K562 (cell line): ENCODE results near the gene KLK1. TPM values are rescaled to one million over a fixed set of nuclear protein-coding genes. Genes with fewer than 3 reads are reported as not detected.
A peak's percentile ranks its signal among the peaks of the same experiment; 100 is the strongest.

Experiments
- ASH1L ChIP-seq: fragments of 450-650 bp; IDR thresholded peaks from 2 replicates; pipeline ENCODE4 v1.6.1; 2018; ENCODE audit warnings: borderline replicate concordance, mild to moderate bottlenecking, low read depth; ENCODE audit not compliant: partially characterized antibody
- C11orf30 ChIP-seq: fragments of 450-650 bp; IDR thresholded peaks from 2 replicates; pipeline ENCODE4 v1.6.1; 2016; ENCODE audit warnings: low read depth, mild to moderate bottlenecking
- CBX1 ChIP-seq: sonication (generic); IDR thresholded peaks from 2 replicates; pipeline ENCODE4 v1.6.1; 2016; ENCODE audit warnings: antibody characterized with exemption, low read depth, mild to moderate bottlenecking
- COPS2 ChIP-seq: fragments of 450-650 bp; conservative IDR thresholded peaks from 2 replicates; pipeline ENCODE4 v1.6.1; 2016; ENCODE audit warnings: mild to moderate bottlenecking, moderate library complexity
- ELF4 ChIP-seq: fragments of 450-650 bp; formaldehyde crosslinking; IDR thresholded peaks from 2 replicates; pipeline ENCODE4 v1.4.0; 2022; ENCODE audit warnings: missing genetic modification characterization
- ETV5 ChIP-seq: sonication (generic); formaldehyde crosslinking; IDR thresholded peaks from 2 replicates; pipeline ENCODE4 v1.4.0; 2020; ENCODE audit warnings: low read depth, mild to moderate bottlenecking, missing genetic modification reagents
- HMG20A ChIP-seq: fragments of 450-650 bp; formaldehyde crosslinking; conservative IDR thresholded peaks from 2 replicates; pipeline ENCODE4 v1.4.0; 2020; ENCODE audit warnings: mild to moderate bottlenecking, mixed read lengths
- HMG20B ChIP-seq: fragments of 250-450 bp; sonication (Bioruptor Pico); IDR thresholded peaks from 2 replicates; pipeline ENCODE4 v1.5.0; 2021; ENCODE audit warnings: mild to moderate bottlenecking
- MAX ChIP-seq: sonication (generic); formaldehyde crosslinking; IDR thresholded peaks from 2 replicates; pipeline ENCODE4 v1.9.0; 2022; ENCODE audit warnings: mild to moderate bottlenecking, missing genetic modification reagents
- NONO ChIP-seq, 2 experiments: fragments of 200-400 bp in 1 of 2; fragments of 450-650 bp in 1 of 2; formaldehyde crosslinking in 1 of 2; IDR thresholded peaks; 2 replicates each; pipeline ENCODE4 v1.6.1; 2017; ENCODE audit warnings: low read depth in 2 of 2, mild to moderate bottlenecking in 2 of 2, moderate library complexity in 2 of 2, low read length in 1 of 2
- POLR2AphosphoS2 ChIP-seq: IDR thresholded peaks from 2 replicates; pipeline ENCODE4 v1.6.1; 2012; ENCODE audit warnings: low read length, improper control_type of control experiment
- POLR2AphosphoS5 ChIP-seq: IDR thresholded peaks from 2 replicates; pipeline ENCODE4 v1.6.1; 2011; ENCODE audit warnings: mild to moderate bottlenecking, low read depth, low read length, moderate library complexity; ENCODE audit not compliant: control insufficient read depth, insufficient read depth
- POLR2B ChIP-seq: fragments of 450-650 bp; IDR thresholded peaks from 2 replicates; pipeline ENCODE4 v1.6.1; 2018; ENCODE audit warnings: low read depth; ENCODE audit not compliant: partially characterized antibody
- RBFOX2 ChIP-seq: fragments of 200-400 bp; formaldehyde crosslinking; IDR thresholded peaks from 2 replicates; pipeline ENCODE4 v1.6.1; 2017; ENCODE audit warnings: low read depth, mild to moderate bottlenecking, low read length, moderate library complexity
- TSC22D4 ChIP-seq: fragments of 450-650 bp; IDR thresholded peaks from 2 replicates; pipeline ENCODE4 v1.6.1; 2016; ENCODE audit warnings: missing genetic modification characterization, missing biosample characterization, control low read depth
- USF1 ChIP-seq: sonication (generic); formaldehyde crosslinking; IDR thresholded peaks from 2 replicates; pipeline ENCODE4 v1.9.0; 2022; ENCODE audit warnings: mild to moderate bottlenecking, missing genetic modification reagents
- ZBTB2 ChIP-seq: fragments of 450-650 bp; IDR thresholded peaks from 2 replicates; pipeline ENCODE4 v1.6.1; 2016; ENCODE audit warnings: antibody characterized with exemption
- ZBTB49 ChIP-seq: sonication (generic); formaldehyde crosslinking; IDR thresholded peaks from 2 replicates; pipeline ENCODE4 v1.8.0; 2022; ENCODE audit warnings: missing genetic modification reagents, mild to moderate bottlenecking, borderline replicate concordance
- ZBTB5 ChIP-seq: fragments of 450-650 bp; IDR thresholded peaks from 2 replicates; pipeline ENCODE4 v1.6.1; 2017; ENCODE audit warnings: antibody characterized with exemption
- ZNF311 ChIP-seq: fragments of 250-450 bp; sonication (Bioruptor Pico); IDR thresholded peaks from 2 replicates; pipeline ENCODE4 v1.4.0; 2020; ENCODE audit warnings: mild to moderate bottlenecking, moderate library complexity
- ZNF830 ChIP-seq: fragments of 250-450 bp; sonication (Bioruptor Pico); IDR thresholded peaks from 2 replicates; pipeline ENCODE4 v1.5.0; 2021; ENCODE audit warnings: mild to moderate bottlenecking
- polyA plus RNA-seq, 8 experiments: library from polyadenylated mRNA; depleted of rRNA in 4 of 8; stranded (reverse) in 5 of 8; unstranded in 3 of 8; fragments of >200 nt; fragmentation: Nextera tagmentation in 2 of 8; fragmentation: Illumina TruSeq in 1 of 8; extraction: Ambion mirVana in 2 of 8; extraction: Trizol in 1 of 8; gene quantifications; 2 replicates each; pipeline versions ENCODE4 v1.2.1 to v1.2.3, GENCODE V29; 2011 to 2014; ENCODE audit warnings: inconsistent platforms in 1 of 8, missing spikeins in 1 of 8
- total RNA-seq, 7 experiments: library from RNA; depleted of rRNA in 6 of 7; stranded (reverse); fragments of >200 nt in 6 of 7; fragmentation: Illumina TruSeq in 2 of 7; extraction: Trizol in 2 of 7; gene quantifications; 2 replicates each; pipeline versions ENCODE4 v1.2.1 to v1.2.3, GENCODE V29; 2011 to 2021; ENCODE audit warnings: low replicate concordance in 1 of 7

Gene KLK1
- total and polyA plus RNA-seq, 9 of the 15 experiments (the other 6 are each of a cell fraction or from before 2014, with no cell fraction given) = 0.87 to 15.4 (median 9.1) TPM

- TF ChIP-seq ASH1L (no peak), MAX (peak; percentile 65; the same call in 1 of the 2 replicates), HMG20B (CRISPR knock-in tag) (no peak), ZBTB49 (no peak), ELF4 (0 out of 2 replicates have a peak, but pooled peaks have one; percentile 68), POLR2AphosphoS5 (no peak), CBX1 (no peak), C11orf30 (no peak), POLR2AphosphoS2 (no peak), POLR2B (no peak), ZBTB2 (no peak), NONO (IDR thresholded peaks at IDR 0.05; ENCODE audit: low read depth in 2 of 2, low read length in 1 of 2) (no peak), HMG20A (CRISPR knock-in tag) (no peak), ZBTB5 (no peak), ETV5 (no peak), USF1 (peak; percentile 27), RBFOX2 (peak; percentile 58), ZNF830 (CRISPR knock-in tag) (no peak), TSC22D4 (no peak), COPS2 (no peak), ZNF311 (CRISPR knock-in tag) (no peak)
Observed at GRCh38 chr19:50817941-50818858, 5.4 kb downstream of the KLK1 start (continued).
